HCT116 (cell line): ENCODE results near the gene DNASE2.

Experiments
- CEBPB ChIP-seq: IDR thresholded peaks from 2 replicates; pipeline ENCODE4 v1.6.1; 2012; ENCODE audit warnings: low read depth
- CTCF ChIP-seq, 3 experiments: fragments of 200-600 bp in 1 of 3; sonication (generic) in 1 of 3; IDR thresholded peaks in 2 of 3; conservative IDR thresholded peaks in 1 of 3; 2 replicates each; pipeline ENCODE4 v1.5.1; 2012 to 2017; ENCODE audit warnings: low read depth in 2 of 3, low read length in 2 of 3, antibody characterized with exemption in 1 of 3, borderline replicate concordance in 1 of 3, control low read depth in 1 of 3, mild to moderate bottlenecking in 1 of 3, mixed read lengths in 1 of 3, mixed run types in 1 of 3, moderate library complexity in 1 of 3; ENCODE audit not compliant: insufficient read depth in 1 of 3
- ELF1 ChIP-seq: IDR thresholded peaks from 2 replicates; pipeline ENCODE4 v1.6.1; 2012; ENCODE audit warnings: low read depth, borderline replicate concordance
- EZH2 ChIP-seq: fragments of 200-600 bp; sonication (generic); IDR thresholded peaks from 2 replicates; pipeline ENCODE4 v1.6.1; 2017; ENCODE audit warnings: antibody characterized with exemption, mixed run types
- JUND ChIP-seq: IDR thresholded peaks from 2 replicates; pipeline ENCODE4 v1.6.1; 2012
- POLR2A ChIP-seq: IDR thresholded peaks from 2 replicates; pipeline ENCODE4 v1.7.0; 2011; ENCODE audit warnings: borderline replicate concordance; ENCODE audit not compliant: insufficient read depth, insufficient read length; ENCODE audit errors: extremely low read depth
- POLR2AphosphoS5 ChIP-seq: IDR thresholded peaks from 2 replicates; pipeline ENCODE4 v1.6.1; 2011; ENCODE audit warnings: mild to moderate bottlenecking, low read depth, low read length, moderate library complexity
- RAD21 ChIP-seq: IDR thresholded peaks from 2 replicates; pipeline ENCODE4 v1.6.1; 2012; ENCODE audit warnings: low read depth, mild to moderate bottlenecking
- REST ChIP-seq: IDR thresholded peaks from 2 replicates; pipeline ENCODE4 v1.6.1; 2012; ENCODE audit warnings: low read depth
- SIN3A ChIP-seq: IDR thresholded peaks from 2 replicates; pipeline ENCODE4 v1.6.1; 2012; ENCODE audit warnings: low read depth
- SRF ChIP-seq: IDR thresholded peaks from 2 replicates; pipeline ENCODE4 v1.6.1; 2012; ENCODE audit warnings: low read depth
- TCF7L2 ChIP-seq: IDR thresholded peaks from 2 replicates; pipeline ENCODE4 v1.7.0; 2011; ENCODE audit warnings: borderline replicate concordance, inconsistent platforms; ENCODE audit not compliant: insufficient read depth, insufficient read length; ENCODE audit errors: extremely low read depth
- ZBTB33 ChIP-seq: IDR thresholded peaks from 2 replicates; pipeline ENCODE4 v1.6.1; 2011; ENCODE audit warnings: mild to moderate bottlenecking, low read length, moderate library complexity; ENCODE audit not compliant: insufficient replicate concordance; ENCODE audit errors: extremely low read depth
- ZNF274 ChIP-seq: fragments of 200-500 bp; sonication (Bioruptor generic); IDR thresholded peaks from 2 replicates; pipeline ENCODE4 v1.6.1; 2014; ENCODE audit warnings: mild to moderate bottlenecking, low read depth, low read length, inconsistent platforms

GRCh38 chr19:12859546-12859945 lies 21.7 kb downstream of the DNASE2 start:
- TF ChIP-seq CTCF (IDR thresholded peaks at IDR 0.05 in 2 of 3, conservative IDR thresholded peaks at IDR 0.05 in 1 of 3; ENCODE audit: borderline replicate concordance in 1 of 3, insufficient read depth in 1 of 3, low read depth in 2 of 3, low read length in 2 of 3) (no peak), POLR2A (no peak), EZH2 (no peak), RAD21 (no peak), ZBTB33 (no peak), SRF (no peak), TCF7L2 (no peak), REST (no peak), JUND (no peak), ELF1 (no peak), CEBPB (no peak), SIN3A (no peak), POLR2AphosphoS5 (no peak), ZNF274 (no peak)
